HG02610 (cell line): ENCODE measurements around the gene TTC23L.
"Not testable (repeated sequence)": the region's sequence is repeated elsewhere in the genome, so short reads cannot be mapped to it uniquely, and the experiment has no call there.

Experiments
- ATAC-seq: cut with Tn5 transposase; IDR thresholded peaks from one replicate; pipeline ENCODE4 v1.9.1; 2021; ENCODE audit warnings: mild to moderate bottlenecking, moderate library complexity; ENCODE audit not compliant: unreplicated experiment

The TTC23L gene

DNA sequence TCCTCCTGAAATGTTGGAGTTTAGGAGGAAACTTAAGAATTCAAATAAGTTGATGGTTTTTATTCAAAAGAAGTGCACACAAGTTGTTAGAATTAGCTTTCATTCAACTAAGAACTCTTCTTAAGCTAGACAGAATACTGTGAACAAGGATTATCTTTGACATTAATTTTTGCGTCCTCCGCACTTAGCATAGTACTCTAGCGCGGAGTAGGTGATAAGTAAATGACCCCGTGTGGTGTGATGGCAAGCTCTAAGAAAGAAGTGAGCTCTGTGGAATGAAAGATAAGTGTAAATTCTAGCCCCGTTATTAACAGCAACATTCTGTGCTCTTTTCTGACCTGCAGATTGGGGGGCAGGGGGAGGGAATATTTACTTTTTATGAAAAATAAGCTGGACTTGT is 77.6 kb downstream of the TTC23L start:
- no peak for ATAC-seq

DNA sequence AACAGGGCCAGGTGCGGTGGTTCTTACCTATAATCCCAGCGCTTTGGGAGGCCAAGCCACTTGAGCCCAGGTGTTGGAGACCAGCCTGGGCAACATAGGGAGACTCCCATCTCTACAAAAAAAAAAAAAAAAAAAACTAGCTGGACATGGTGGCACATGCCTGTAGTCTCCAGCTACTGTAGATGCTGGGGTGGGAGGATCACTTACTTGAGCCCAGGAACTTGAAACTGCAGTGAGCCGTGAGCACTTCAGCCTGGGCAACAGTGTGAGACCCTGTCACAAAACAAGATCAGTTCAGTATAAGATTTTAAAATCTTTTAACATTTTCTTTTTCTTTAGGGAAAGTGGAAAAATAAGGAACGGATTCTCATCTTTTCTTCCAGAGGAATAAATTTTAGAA is 79.1 kb downstream of the TTC23L start:
- ATAC-seq: no peak

DNA sequence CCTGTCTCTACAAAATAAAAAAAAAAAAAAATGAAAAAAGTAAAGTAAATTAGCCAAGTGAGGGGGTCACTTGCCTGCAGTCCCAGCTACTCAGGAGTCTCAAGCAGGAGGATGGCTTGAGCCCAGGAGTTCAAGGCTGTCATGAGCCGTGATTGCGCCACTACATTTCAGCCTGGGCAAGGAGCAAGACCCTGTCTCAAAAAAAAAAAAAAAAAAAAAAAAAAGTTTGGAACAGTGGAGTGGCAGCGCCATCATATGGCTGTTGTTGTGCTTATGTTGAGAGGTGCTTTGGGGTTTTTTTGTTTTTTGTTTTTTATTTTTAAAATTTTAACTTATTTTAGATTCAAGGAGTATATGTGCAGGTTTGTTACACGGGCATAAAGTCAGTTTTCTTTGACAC is 80.1 kb downstream of the TTC23L start:
- no peak for ATAC-seq

DNA sequence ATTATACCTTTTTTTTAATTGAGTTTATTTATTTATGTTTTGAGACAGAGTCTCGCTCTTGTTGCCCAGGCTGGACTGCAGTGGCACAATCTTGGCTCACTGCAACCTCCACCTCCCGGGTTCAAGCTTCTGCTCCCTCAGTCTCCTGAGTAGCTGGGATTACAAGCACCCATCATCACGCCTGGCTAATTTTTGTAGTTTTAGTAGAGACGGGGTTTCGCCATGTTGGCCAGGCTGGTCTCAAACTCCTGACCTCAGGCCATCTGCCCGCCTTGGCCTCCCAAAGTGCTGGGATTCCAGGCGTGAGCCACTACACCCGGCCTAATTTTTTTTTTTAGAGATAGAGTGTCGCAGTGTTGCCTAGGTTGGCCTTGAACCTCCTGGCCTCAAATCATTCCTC is 84.3 kb downstream of the TTC23L start:
- not testable (repeated sequence) for ATAC-seq

DNA sequence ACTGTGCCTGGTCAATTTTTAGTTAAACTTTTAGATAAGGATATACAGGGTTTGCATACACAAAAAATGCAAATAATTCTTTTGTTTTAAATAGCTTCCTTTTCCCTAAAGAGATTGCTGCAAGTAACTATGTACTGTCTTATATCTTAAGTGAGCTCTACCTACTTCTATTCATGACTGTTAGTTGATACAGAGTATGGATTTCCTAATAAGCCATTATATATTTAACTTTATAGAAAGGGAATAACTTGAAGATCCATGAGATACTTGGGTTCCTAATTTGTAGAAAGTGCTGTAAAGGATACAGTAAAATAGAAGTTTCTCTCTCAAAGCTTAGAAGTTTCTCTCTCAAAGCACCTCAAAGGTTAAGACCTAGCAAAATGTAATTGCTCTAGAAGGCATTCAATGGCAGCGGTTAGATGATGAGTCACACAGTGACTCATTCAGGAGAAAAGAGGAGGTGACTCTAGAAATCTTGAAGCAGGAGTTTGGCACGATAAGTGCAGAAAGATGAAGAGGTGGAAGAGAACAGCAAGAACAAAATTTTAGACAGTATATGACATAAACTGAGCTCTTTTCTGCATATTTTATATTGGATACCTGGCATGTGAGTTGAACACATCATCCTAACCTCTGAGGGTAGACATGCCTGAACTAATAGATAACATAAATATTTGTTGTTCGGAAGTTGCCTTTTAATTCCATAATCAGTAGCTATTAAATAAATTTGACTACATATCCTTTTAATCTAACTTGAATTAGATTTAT is 84.9 kb downstream of the TTC23L start:
- peak; percentile 63 for ATAC-seq

DNA sequence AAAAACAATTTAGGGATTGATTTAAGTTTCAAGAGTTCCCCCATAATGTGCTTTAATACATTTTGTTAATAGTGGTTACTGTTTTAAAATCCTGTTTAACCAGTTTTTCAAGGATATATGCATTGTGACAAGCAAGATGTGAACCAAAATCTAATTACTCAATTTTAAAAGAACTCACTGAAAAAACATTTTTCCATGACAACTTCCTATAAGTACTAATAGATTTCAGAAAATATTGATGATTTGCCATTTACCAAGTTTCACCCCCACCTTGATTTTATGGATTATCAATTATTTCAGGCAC is 85.5 kb downstream of the TTC23L start:
- no peak for ATAC-seq

DNA sequence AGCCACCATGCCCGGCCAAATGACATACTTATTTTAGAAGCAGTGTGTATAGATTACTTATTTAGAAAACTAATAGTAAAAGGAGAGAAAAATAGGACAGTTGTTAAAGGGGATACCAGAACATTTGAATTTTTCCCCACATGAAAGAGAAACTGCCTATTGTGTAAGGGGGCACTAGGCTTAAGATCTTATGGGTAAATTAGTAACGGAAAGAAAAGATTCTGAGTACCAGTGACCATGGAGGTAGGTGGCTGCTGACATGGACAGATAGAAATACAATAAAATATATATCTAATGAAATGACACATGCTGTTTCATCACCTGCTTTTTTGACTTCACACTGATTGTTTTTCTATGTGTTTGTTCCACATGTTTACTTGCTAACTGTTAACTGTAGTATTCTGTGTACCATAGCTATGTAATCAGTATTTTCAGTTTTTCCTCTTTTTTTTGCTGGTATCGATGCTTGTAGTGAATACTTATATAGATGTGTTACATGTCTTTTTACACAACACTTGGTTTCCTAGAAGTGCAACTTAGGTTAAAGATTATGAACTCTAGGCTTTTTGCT is 87.4 kb downstream of the TTC23L start:
- ATAC-seq: no peak

DNA sequence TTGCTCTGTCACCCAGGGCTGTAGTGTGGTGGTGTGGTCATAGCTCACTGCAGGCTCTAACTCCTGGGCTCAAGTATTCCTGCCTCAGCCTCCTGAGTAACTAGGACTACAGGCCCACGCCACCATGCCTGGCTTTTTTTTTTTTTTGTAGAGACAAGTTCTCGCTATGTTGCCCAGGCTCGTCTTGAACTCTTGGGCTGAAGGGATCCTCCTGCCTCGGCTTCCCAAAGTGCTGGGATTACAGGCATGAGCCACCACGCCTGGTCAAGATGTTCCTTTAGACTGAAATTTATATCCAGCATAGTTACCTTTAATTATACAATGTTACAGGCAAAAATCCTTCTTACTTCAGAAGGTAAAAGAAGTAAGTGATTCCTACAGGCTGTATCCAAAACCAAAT is 88.8 kb downstream of the TTC23L start:
- ATAC-seq: no peak

DNA sequence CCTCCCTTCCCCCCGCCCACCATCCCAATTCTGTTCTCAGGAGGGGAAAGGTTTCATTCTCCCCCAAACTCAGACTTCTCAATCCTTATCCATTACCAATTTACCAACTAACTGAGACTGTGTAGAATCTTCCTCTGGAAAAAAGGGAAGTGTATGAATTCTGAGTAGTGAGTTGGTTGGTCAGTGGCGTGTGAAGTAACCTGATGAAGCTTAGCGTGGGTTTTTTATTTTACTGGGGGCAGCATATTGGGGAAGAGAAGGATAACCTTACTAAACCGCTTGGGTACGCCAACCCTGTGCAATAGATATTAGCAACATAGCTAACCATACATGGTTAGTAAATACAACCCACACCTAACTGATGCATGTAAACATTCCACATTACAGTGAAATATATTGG is 89.3 kb downstream of the TTC23L start:
- ATAC-seq: no peak

DNA sequence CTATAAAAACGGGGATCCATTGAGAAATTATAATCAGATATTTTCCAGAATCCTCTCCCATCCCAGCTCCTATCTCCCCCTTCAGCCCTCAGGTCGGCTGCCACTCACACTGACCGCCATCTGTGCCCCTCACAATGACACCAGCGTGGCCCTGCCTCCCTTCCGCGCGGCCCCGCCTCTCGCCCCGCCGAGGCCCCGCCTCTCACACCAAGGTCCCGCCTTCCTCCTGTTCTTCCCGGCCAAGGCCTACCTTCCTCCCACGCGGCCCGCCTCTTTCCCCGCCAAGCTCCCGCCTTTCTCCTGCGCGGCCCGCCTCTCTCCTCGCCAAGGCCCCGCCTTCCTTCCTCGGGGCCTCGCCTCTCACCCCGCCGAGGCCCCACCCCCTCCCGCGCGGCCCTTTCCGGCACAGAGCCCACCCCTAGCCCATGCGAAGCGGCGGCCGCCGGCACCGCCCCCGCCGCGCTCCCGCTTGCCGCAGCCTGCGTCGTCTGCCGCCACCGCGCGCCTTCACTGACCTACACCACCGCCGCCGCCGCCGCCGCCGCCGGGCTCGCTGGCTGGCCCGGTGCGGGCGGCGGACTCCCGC is 90.3 kb downstream of the TTC23L start, which contains the start of gene DNAJC21:
Gene DNAJC21 (plus strand): TSS at position 426 of the 586 bp plus-strand sequence. CDS start 261 bp downstream, outside the sequence.
- peak; percentile 90 for ATAC-seq

DNA sequence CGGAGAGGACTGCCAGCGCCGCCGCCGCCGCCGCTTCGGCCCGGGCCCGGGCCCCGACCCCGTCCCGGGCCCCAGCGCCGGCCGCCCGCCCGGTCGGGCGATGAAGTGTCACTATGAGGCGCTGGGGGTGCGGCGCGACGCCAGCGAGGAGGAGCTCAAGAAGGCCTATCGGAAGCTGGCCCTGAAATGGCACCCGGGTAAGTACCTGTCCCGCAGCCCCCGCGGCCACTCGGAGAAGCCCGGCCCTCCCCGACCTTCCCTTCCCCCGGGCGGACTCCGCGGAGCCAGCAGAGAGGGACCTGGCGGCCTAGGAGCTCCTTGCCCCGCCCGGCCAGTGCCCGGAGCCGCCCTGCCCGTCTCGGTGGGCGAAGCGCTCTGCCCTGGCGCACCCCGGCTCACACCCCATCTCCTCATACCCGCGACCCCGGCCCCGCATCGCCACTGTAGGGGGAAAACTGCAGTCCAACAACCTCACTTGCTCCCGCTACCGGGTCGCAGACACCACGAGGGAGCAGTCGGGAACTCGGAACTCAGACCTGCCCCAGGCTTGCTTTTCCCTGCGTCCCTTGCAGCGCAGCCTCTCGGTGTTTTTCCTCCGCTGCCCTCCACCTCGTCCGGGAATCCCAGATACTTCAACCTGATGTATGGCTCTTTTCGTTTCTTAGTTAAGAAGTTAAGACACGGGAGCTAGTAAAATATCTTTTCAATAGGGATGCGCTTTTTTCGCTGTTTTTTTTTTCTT is 90.9 kb downstream of the TTC23L start:
- peak; percentile 76 for ATAC-seq

DNA sequence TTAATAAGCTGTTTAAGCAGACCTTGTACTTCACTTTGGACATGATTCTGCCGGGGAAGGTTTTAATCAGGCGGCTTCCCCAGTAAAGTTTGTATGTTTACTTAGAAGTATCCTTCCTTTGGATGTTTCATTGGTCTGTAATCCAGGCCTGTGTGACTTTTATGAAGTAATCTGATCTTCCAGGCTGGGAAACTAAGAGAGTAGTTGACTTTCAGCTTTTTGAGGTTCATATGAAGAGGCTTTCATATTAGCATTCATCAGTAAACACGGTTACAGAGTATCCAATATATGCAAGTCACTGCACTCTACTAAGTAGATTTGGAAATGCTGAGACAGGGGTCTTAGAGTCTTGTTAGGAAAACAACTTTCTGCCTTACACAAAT is 91.5 kb downstream of the TTC23L start:
- no peak for ATAC-seq

DNA sequence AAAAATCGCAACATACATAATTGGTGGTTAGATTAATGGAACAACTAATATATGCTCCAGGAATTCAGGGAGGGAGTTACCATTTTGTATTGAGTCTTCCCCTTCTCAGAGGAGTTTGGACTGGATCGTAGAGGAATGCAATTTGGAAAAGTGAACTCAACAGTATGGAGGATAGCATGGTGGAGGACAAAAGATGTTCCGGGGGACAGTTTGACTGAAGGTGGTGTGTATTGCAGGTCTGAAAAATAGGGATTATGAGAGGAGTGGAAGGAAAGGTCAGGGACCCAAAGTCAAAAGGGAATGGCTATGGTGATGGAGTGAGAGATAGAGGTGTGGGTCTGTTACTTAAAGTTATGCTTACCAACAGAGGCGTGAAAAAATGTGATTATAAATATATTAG is 91.9 kb downstream of the TTC23L start:
- ATAC-seq: no peak

DNA sequence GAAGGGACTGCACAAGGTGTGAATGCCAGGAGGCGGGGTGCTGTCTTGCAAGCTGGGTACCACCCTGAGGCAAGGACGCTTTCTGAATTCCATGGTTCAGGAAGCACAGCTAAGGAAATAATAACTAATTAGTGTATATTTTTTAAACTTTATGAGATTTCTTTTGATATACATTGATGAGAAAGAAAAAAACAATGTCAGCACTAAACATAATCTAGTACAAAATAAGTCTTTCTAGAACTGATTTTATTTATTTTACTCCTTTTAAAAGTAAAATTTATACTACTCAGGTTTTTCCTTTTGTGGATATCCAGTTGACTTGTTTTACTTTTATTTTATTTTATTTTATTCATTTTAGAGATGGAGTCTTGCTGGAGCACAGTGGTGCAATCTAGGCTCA is 94.0 kb downstream of the TTC23L start:
- no peak for ATAC-seq

DNA sequence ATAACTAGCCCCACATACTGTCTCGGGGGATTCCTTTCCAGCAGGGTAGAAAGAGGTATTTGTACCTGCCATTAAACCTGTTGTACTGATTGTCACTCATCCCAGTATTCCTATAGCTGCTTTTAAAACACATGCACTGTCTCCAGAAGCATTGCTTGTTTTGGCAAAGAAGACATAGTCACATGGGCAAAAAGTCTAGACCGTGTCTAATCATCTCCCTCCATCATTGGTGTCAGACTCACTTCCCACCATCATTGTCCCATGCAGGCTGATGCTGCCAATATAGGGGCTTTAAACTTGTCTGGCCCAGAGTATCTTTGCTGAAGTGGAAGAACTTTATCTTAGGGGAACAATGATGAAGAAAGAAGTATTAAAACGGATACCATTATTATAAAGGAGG is 103.0 kb downstream of the TTC23L start:
- ATAC-seq: no peak

DNA sequence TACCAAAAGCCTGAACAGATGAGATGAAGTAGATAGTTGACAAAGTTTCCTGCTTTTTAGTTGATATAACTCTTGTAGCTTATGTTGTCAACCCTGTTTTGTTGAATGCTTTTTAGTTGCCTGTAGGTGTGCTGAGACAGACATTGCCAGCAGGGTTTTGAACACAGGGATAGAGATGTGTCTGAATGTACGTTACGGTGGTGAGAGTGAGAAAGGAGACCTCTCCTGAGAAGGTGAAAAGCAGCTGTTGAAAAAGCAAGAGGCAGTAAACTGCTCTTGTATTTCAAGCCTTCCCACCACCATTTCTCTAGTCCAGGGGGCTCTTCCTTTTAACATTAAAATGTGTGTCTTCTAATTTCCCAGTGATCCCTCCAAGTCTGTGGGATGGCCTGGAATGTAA is 105.1 kb downstream of the TTC23L start:
- no peak for ATAC-seq

DNA sequence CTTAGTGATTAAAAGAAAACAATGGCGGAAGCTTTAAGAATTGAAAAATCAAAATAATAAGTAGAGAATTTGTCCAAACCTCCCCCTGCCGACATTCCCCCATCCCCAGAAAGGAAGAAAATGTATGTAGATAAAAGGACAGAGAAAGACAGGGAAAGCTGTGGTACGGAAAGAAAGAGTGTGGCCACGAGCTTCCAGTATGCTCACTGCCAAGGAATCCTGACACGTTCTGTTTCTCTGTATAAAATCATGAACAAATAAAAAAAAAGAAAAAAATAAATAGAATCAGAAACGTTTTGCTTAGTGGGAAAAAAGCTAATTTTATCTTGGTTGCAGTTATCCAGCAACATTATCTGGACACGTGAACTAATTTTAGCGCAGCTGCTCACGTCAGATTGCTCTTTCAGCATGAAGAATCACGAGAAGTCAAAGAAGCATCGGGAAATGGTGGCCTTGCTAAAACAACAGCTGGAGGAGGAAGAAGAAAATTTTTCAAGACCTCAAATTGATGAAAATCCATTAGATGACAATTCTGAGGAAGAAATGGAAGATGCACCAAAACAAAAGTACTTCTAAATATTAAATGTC is 105.6 kb downstream of the TTC23L start:
- ATAC-seq: no peak
